ENCODE data around the gene MYBBP1A. TPM values are rescaled to one million over a fixed set of nuclear protein-coding genes. Genes with fewer than 3 reads are reported as not detected.
A peak's percentile ranks its signal among the peaks of the same experiment; 100 is the strongest.
"Not testable (repeated sequence)": the region's sequence is repeated elsewhere in the genome, so short reads cannot be mapped to it uniquely, and the experiment has no call there.

MYBBP1A gene, protein sequence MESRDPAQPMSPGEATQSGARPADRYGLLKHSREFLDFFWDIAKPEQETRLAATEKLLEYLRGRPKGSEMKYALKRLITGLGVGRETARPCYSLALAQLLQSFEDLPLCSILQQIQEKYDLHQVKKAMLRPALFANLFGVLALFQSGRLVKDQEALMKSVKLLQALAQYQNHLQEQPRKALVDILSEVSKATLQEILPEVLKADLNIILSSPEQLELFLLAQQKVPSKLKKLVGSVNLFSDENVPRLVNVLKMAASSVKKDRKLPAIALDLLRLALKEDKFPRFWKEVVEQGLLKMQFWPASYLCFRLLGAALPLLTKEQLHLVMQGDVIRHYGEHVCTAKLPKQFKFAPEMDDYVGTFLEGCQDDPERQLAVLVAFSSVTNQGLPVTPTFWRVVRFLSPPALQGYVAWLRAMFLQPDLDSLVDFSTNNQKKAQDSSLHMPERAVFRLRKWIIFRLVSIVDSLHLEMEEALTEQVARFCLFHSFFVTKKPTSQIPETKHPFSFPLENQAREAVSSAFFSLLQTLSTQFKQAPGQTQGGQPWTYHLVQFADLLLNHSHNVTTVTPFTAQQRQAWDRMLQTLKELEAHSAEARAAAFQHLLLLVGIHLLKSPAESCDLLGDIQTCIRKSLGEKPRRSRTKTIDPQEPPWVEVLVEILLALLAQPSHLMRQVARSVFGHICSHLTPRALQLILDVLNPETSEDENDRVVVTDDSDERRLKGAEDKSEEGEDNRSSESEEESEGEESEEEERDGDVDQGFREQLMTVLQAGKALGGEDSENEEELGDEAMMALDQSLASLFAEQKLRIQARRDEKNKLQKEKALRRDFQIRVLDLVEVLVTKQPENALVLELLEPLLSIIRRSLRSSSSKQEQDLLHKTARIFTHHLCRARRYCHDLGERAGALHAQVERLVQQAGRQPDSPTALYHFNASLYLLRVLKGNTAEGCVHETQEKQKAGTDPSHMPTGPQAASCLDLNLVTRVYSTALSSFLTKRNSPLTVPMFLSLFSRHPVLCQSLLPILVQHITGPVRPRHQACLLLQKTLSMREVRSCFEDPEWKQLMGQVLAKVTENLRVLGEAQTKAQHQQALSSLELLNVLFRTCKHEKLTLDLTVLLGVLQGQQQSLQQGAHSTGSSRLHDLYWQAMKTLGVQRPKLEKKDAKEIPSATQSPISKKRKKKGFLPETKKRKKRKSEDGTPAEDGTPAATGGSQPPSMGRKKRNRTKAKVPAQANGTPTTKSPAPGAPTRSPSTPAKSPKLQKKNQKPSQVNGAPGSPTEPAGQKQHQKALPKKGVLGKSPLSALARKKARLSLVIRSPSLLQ (N-terminal part only)
- 27.9 TPM for total RNA-seq (ENCODE audit: insufficient read depth, low replicate concordance)

DNA sequence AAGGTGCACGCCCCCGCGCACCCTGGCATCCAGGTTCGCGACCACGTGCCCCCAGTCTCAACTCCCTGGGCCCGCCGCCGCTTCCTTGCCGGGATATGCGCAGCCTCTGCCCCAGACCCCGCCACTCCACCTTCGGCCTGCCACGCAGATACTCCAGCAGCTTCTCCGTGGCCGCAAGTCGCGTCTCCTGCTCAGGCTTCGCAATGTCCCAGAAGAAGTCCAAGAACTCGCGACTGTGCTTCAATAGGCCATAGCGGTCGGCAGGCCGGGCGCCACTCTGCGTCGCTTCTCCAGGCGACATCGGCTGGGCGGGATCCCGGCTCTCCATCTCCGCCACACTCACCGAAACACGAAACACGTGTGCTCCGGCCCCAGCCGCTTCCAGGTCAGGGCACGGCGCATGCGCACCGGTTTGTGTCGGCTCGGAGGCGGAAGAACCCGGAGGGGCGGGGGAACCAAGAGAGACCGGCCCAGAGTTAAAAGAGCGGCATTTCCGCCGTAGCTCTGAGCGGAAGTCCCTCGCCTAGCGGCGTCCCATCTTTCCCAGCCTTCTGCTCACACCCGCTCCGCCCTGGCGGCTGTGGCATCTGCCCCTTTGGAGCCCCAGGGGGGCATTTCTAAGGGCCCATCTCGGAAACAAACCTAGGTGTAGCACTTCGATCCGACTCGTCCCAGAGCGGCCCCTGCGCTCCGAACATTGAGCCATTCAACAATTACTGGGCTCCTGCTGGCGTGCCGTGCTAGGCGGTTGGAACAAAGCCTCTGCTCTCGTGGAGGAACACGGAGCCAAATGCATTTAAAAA, at the start of gene MYBBP1A:
Gene MYBBP1A, minus strand, starts transcription at position 388 of the 803 bp plus-strand sequence. Its CDS starts 60 bp downstream, at position 328.
- peak; percentile 98 for DNase-seq (ENCODE audit: low spot score)

DNA sequence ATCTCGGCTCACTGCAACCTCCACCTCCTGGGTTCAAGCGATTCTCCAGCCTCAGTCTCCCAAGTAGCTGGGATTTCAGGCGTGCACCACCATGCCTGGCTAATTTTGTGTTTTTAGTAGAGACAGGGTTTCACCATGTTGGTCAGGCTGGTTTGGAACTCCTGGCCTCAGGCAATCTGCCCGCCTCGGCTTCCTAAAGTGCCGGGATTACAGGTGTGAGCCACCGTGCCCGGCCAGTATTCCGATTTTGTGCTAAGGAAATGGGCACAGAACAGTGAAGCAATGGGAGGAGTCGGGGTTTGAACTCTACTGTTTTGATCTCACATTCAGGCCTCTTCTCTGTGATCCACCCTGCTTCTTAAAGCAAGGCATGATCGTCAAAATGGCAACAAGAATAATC, 49.6 kb upstream of the MYBBP1A start:
- not testable (repeated sequence) for DNase-seq (ENCODE audit: low spot score)

DNA sequence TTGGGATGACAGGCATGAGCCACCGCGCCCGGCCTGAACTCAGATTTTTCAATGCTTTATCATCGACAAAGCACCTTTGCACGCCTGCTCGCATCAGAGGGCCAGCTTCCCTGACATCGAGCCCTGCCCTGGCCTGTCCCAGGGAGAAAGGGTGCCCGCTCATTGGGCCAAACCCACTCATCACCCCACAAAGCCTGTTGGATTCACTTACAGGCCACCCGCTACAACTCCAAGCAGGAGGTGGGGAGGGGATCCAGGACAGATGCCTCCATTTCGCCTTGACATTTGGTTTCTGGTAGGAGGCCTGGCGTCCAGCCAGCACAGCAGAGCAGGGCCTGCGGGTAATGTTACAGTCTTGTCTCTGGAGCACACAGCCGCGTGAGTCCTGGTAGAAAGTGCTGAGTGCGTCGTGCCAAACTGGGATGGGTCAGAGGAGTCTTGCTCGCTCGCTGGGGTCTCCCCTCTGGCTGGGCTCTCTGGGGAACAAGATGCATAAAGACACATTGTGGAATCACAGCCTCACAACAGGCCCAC, 49.0 kb upstream of the MYBBP1A start:
- peak; percentile 95 for DNase-seq (ENCODE audit: low spot score)

DNA sequence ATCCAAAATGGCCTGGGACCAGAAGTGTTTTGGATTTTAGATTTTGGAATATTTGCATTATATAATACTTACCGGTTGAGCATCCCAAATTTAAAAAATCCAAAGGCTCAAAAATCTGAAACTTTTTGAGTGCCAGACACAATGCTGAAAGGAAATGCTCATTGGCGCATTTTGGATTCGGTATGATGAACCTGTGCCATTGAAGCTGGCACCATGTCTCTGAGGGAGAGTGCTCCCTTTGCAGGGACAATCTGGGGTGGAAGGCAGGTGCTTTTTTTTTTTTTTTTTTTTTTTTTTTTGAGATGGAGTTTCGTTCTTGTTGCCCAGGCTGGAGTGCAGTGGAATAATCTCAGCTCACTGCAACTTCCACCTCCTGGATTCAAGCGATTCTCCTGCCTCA, 46.9 kb upstream of the MYBBP1A start:
- no peak for DNase-seq (ENCODE audit: low spot score)

DNA sequence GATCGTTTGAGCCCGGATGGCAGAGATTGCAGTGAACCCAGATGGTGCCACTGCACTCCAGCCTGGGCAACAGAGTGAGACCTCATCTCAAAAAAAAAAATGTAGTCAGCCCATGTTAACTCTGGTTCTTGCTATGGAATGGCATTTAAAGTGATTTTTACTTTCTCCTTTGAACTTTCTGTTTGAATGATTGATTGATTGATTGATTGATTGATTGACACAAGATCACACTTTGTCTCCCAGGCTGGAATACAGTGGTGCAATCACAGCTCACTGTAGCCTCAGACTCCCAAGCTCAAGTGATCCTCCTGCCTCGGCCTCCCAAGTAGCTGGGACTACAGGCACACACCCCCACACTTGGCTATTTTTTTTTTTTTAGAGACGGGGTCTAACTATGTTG, 46.1 kb upstream of the MYBBP1A start:
- no peak for DNase-seq (ENCODE audit: low spot score)

DNA sequence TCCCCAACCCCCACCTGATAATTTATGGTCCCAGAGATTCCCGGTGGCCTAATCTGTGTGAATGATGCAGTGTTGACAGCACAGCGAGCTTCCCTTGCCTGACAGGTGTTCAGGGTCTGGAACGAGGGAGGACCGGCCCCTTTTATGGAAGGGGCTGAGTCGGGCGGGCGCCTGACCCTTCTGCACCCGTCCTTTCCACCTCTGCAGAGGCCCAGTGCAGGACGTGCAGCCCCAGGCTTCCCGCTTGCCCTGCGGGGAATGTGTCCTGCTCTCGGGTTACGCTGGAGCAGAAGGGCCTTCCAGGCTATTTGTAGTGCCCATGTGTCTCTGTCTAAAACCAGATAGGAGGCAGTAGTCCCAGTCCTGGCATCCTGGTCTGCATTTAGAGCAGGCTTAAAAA, 45.4 kb upstream of the MYBBP1A start:
- DNase-seq (ENCODE audit: low spot score) = no peak

DNA sequence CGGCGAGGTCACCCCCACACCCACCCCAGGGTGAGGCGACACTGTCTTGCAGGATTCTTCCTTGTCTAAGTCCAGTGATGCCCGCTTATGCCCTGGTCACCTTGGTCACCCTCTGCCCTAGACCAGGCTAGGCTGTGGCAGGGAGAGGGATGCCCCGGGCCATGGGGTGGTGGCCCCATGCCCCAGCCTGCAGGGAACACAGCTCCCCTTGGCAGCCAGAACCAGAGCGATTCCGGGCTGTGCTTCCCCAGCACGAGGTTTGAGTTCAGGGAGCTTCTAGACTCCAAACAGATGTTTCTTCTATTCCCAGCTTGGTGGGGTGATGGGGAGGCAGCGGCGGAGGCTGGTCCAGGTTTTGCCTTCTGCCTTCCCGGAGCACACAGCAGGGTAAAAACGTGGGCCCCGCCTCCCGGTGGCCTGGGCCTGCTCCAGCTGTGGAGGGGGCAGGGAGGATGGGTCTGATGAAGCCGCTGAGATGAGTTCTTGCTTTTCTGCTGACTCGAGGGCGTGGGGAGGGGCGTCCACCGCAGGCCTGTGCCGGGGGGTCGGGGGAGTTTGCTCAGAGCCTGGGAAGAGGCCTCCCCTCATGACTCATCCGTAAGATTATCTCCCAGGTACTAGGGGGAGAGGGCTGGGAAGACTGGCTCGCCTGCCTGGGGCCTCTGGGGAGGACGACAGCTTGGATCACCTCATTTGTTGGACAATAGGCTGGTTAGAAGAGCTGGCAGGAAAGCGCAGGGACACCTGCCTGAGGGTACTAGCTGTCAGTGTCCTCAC, 44.5 kb upstream of the MYBBP1A start:
- peak; percentile 98 for DNase-seq (ENCODE audit: low spot score)

DNA sequence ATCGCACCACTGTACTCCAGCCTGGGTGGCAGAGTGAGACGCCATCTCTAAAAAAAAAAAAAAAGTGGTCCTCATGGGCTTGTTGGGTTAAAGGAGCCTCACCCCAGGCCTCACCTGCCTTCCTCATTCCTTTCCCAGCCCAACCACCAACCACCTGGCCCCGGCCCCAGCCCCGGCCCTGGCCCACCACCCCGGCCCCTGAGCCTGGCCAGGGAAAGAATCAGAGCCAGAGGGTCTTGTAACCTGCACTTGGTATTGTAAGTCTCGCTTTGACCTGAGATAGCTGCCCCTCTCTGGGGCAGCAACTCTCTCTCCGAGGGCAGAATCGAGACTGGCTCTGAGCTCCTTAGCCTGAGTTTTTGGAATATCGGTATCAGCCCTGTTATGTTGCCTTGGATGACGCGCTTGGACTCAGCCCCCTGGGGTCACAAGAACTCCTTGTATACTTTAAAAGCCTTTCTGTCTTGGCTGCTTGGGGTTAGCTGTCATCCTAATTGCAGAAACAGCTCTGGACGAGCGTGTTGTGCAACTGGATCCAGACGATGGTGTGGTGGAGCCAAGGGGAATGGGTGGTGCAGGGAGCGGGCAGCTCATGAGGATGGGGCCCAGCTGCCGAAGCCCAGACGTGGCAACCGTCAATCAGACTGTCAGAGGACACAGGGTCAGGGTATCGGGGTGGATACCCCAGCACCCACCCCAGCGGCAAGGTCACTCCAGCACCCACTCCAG, 43.8 kb upstream of the MYBBP1A start:
- DNase-seq (ENCODE audit: low spot score) = peak; percentile 95

DNA sequence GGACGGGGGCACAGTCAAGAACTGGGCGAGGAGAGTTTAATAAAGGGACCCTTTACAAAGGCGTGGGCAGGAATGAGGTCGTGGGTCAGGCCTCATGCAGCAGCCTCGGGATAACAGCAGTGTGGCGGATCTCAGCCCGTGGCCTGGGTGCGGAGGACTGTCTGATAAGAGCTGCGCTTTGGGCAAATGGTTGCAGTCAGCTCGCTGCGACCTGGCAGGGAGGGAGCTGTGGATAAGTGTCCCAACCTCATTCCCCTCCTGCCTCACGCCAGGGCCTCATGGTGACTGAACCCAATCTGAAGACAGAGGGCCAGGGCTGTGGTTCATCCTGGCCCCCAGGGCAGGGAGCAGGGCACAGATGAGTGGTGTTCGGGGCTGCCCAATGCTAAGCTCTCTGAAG, 42.8 kb upstream of the MYBBP1A start:
- DNase-seq (ENCODE audit: low spot score) = no peak

DNA sequence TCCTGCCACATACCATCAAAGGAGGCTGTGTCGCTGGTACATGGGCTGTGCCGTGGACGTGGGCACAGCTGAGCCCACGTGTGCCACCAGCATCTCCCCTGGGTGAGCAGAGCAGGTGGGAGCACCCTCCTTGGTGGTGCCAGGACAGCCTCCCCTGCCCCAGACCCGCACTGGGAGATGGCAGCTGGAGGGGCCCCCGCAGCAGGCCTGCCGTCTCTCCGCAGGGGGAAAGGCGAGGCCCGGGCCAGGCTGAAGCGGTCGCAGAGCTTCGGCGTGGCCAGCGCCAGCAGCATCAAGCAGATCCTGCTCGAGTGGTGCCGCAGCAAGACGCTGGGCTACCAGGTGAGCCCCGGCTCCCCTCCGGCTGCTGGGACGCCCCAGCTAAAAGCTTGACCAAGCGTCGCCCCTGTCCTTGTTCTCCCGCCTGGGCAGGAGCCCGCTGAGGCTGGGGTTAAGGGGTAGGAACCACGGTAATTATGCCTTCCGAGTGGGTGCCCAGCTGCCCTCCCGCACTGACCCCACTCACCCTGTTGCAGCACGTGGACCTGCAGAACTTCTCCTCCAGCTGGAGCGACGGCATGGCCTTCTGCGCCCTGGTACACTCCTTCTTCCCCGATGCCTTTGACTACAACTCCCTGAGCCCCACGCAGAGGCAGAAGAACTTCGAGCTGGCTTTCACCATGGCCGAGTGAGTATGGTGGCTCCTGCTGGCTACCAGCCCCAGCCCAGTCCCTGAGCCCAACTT, 41.6 kb upstream of the MYBBP1A start:
- no peak for DNase-seq (ENCODE audit: low spot score)

DNA sequence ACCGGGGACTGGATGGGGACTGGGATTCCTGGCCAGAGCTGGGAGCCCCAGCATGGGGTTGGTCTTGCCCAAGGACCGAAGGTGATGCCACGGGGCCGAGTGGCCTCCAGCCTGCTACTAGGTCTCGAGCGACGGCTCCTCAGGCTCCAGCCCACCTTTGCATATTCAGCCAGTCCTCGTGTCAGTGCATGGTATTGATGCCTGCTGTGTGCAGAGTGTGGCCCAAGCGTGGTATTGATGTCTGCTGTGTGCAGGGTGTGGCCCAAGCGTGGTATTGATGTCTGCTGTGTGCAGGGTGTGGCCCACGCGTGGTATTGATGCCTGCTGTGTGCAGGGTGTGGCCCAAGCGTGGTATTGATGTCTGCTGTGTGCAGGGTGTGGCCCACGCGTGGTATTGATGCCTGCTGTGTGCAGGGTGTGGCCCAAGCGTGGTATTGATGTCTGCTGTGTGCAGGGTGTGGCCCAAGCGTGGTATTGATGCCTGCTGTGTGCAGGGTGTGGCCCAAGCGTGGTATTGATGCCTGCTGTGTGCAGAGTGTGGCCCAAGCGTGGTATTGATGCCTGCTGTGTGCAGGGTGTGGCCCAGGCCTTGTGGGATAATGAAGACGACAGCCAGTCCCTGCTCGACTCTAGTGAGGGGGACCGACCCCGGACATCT, 40.6 kb upstream of the MYBBP1A start:
- DNase-seq (ENCODE audit: low spot score) = not testable (repeated sequence)

DNA sequence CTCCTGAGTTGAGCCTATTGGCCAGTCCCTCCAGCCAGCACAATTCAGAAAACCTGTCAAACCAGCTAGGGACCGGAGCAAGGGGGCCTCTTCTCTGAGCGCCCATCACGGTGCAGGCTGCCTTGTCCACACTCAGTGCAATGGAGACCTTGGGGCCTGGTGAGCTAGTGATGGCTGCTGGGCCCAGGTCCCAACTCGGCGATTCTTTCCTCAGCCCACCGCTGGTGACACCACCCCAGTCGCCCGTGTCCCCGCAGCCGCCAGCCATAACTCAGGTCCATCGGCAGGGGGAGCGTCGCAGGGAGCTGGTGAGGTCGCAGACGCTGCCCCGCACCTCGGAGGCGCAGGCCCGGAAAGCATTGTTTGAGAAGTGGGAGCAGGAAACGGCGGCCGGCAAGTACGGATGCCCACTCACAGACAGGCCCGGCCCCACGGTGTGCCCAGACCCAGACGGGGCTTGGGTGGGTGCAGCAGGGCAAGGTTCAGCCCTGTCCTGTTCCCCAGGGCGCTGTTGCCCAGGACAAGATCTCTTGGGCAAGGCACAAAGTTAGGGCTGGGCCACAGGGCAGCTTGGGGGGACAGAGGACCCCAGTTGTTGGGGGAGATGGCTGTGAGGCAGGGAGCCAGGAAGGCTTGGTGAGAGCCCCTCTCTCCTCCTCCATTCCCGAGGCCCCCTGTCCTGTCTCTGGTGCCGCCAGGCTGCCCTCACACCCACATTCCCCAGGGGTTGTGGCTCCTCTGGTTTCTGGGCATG, 39.9 kb upstream of the MYBBP1A start:
- DNase-seq (ENCODE audit: low spot score) = no peak

DNA sequence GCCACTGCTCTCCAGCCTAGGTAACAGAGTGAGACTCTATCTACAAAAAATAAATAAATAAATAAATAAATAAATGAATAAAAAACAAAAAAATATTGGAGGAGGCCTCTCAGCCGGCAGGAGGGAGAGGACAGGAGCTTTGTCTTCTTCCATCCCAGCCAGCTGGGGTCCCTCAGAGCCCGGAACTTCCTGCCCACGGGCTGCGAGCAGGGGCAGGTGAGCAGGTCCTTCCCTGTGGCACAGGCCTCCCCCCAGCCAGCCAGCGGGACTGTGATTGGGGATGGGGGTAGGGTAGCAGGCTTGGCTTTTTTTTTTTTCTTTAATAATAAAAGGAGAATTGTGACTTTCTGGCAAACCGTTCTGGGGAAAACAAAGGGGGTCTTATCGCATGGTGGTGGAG, 39.2 kb upstream of the MYBBP1A start:
- no peak for DNase-seq (ENCODE audit: low spot score)

DNA sequence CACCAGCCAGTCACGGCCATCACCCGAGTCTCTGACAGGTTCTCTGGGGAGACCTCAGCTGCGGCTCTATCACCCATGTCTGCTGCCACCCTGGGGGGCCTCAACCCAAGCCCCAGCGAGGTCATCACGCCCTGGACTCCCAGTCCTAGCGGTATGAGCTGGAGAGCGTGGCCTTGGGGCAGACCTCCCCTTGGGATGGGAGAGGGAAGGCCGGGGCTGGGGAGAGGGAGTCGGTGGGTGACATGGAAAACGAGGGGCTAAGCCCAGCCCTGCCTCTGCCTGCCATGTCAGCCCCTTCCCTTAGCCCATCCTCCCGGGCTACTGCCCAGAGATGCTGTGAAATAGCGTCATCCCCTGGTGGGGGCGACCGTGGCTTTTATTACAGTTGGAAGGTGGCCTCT, 37.8 kb upstream of the MYBBP1A start:
- DNase-seq (ENCODE audit: low spot score) = no peak

DNA sequence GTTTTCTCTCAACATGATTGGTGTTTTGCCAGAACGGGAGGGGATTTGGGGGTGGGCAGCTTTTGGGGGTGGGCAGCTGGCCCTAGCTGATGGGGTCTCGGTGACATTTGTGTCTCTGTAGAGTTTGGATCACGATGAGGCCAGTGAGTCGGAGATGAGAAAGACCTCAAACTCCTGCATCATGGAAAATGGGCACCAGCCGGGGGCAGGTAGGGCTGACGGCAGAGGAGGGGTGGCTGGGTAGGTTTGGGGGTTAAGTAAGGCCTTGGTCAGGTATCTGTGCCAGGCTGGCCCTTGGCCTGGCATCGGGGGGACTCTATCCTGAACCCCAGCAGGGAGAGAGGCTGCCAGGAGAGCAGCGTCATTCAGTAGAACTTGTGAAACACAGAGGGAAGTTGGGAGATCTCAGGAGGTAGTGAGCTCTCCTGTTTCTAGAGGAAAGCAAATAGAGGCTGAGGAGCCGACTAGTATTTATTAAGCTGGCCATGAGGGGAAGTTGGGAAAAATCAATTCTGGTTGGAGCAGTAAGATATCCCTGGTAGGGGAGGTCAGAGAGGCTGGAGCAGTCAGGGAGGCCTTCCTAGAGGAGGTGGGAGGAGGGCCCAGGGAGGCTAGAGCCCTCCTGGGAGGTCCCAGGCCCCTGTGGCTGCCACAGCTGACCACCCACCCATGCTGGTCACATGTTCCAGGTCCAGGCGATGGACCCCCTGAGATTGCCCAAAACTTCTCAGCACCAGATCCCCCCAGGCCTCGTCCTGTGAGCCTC, 37.2 kb upstream of the MYBBP1A start:
- no peak for DNase-seq (ENCODE audit: low spot score)

DNA sequence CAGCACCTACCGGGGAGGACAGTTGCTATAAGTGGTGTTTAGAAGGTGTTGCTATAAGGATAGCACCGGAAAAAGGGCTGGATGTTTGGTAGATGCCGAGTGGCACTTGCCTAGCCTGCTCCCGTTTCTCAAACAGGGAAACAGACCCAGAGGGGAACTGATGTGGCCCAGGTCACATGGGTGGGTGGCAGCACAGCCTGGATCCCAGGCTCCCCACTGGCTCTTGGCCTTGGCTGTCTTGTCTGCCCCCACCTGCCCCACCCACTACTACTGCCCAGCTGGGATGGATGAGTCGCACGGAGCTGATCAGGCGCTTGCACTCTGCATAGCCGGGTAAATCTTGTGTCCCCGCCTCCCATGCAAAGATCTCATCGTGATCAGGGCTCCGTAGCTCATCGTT, 36.3 kb upstream of the MYBBP1A start:
- peak; percentile 75 for DNase-seq (ENCODE audit: low spot score)
